A549 (cell line): ENCODE data around the gene KRT13.

Experiments
- CTCF ChIP-seq: fragments of >200 bp; sonication (Bioruptor Twin); formaldehyde crosslinking; IDR thresholded peaks from 3 replicates; pipeline ENCODE4 v1.5.1; 2016
- HMGXB4 ChIP-seq: fragments of 250-450 bp; sonication (Bioruptor Pico); IDR thresholded peaks from 2 replicates; pipeline ENCODE4 v1.5.0; 2021; ENCODE audit warnings: mild to moderate bottlenecking, moderate library complexity, borderline replicate concordance
- POLR2A ChIP-seq: IDR thresholded peaks from 2 replicates; pipeline ENCODE4 v1.6.1; 2012; ENCODE audit warnings: mild to moderate bottlenecking, low read length

DNA sequence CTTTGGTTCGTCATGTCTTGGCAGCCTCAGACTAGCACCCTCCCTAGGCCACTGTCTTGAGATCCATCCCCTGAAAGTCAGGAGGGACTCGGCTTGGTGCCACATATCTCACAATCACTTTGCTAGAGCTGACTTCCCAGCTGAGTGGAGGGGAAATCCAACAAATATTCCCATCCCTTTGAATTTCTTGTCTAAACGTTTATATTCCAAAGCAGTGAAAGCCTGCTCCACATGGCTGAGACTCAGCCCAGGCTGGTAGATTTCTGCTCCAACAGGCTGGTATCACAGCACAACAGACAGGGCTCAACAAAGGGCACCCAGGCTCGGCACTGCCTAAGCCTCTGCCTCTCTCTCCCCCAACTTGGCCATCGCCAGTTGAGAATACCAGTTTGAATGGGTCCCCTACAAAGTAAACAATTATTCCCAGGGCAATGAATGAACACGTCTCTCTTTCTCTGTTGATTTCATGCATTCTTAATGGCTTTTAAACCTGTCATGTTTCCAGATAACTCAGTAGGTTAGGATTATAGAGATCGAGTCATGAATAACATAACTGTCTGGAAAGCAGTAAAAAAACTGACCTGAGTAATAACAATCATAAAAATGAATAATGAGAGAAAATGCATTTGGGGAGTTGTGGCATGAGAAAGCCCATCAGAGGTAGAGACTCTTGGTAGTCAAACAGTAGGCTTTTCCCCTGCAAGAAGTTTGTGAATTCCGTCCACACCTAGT, 1.0 kb downstream of the KRT13 start:
- TF ChIP-seq CTCF (no peak), POLR2A (no peak), HMGXB4 (CRISPR knock-in tag) (no peak)
